Choroid plexus epithelial cell (primary cell): ENCODE measurements around the gene S100A2.

Experiments
- DNase-seq: peaks from one replicate; pipeline ENCODE4 v3.0.0-alpha.2; 2010; ENCODE audit warnings: low read depth
- H3K4me3 ChIP-seq: 2 replicates; pipeline ENCODE4 v1.5.1; 2011; ENCODE audit warnings: low read depth, mild to moderate bottlenecking, control low read depth, low read length, moderate library complexity
- TF ChIP-seq, protein P1 (sequence below): conservative IDR thresholded peaks from 2 replicates; pipeline ENCODE4 v1.5.1; 2011; ENCODE audit warnings: low read depth, mild to moderate bottlenecking, control low read depth, inconsistent platforms, low read length, moderate library complexity

S100A2 gene

DNA sequence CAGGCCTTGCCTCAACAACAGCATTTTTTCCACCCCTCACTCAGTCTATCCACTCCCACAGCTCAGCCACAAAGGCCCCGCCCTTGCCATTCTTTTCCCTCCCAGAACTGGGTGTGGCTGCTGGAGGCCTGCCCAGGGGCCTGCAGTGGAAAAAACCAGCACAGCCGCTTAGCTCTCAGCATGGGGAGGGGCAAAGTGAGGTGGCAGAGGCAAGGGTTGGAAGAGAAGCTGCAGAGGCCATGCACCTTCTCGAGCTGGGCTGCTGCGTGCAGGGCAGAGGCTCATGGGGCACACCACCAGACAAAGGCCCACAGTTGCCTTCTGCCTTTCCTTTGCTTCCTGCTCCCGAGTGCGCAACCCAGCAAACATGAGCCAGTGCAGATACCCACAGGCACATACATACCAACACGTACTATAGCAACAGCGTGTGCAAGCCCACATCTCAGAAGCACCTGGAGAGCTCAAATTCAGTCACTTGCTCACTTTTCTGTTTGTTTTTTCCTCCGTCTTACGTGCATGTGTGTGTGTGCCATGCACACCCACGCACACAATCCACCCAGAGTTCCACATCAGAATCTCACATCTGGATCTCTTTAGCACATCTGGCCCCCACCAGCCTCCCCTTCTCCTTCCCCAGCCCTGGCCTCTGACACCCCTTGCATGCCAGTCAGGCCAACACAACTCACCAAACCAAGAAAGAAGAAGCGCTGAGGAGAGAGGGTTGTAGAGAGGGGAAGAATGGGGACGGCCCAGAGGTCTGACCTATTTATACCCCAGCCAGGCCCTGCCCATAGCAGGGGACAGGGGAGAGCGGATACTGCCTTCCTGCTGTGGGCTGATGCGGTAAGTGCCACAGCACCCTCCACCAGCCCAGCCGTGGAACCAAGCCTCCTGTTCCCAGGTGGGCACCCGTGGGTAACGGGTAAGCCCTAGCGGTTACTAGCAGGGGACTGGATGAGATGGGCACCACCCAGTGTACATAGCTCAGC, 20.3 kb downstream of the S100A2 start, which contains the start of gene S100A4:
S100A4 (minus strand) TSS at position 740 of the 989 bp plus-strand sequence. CDS start 1,012 bp downstream, outside the sequence.
- DNase-seq = peak; percentile 86
- TF ChIP-seq, protein P1, sequence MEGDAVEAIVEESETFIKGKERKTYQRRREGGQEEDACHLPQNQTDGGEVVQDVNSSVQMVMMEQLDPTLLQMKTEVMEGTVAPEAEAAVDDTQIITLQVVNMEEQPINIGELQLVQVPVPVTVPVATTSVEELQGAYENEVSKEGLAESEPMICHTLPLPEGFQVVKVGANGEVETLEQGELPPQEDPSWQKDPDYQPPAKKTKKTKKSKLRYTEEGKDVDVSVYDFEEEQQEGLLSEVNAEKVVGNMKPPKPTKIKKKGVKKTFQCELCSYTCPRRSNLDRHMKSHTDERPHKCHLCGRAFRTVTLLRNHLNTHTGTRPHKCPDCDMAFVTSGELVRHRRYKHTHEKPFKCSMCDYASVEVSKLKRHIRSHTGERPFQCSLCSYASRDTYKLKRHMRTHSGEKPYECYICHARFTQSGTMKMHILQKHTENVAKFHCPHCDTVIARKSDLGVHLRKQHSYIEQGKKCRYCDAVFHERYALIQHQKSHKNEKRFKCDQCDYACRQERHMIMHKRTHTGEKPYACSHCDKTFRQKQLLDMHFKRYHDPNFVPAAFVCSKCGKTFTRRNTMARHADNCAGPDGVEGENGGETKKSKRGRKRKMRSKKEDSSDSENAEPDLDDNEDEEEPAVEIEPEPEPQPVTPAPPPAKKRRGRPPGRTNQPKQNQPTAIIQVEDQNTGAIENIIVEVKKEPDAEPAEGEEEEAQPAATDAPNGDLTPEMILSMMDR = no peak
- H3K4me3 ChIP-seq = no peak within 1 kb of the TSS

GRCh38 chr1:153544453-153545066, 21.1 kb downstream of the S100A2 start:
- TF ChIP-seq, protein P1 = no peak
- no peak for DNase-seq
- H3K4me3 ChIP-seq = no peak overlapping the region

- H3K4me3 ChIP-seq = no peak overlapping the region
- no peak for DNase-seq
- TF ChIP-seq, protein P1 = no peak
Measured at GRCh38 chr1:153543736-153544135, 21.9 kb downstream of the S100A2 start.

GRCh38 chr1:153542956-153543711, 22.5 kb downstream of the S100A2 start:
- H3K4me3 ChIP-seq = no peak overlapping the region
- TF ChIP-seq, protein P1 = no peak
- DNase-seq = no peak

- no peak overlapping the region for H3K4me3 ChIP-seq
- TF ChIP-seq, protein P1 = no peak
- no peak for DNase-seq
Measured at GRCh38 chr1:153541641-153542590, 23.7 kb downstream of the S100A2 start.
